Suprapubic skin (tissue), 4 donors: ENCODE data around the gene NKX6-1.

Experiments used
- CTCF ChIP-seq, 2 donors: fragments of 200-600 bp in 1 of 2; fragments of 450-650 bp in 1 of 2; sonication (generic) in 1 of 2; IDR thresholded peaks; one replicate each; pipeline ENCODE4 v1.5.1; 2016 to 2019; ENCODE audit warnings: antibody characterized with exemption in 2 of 2, mild to moderate bottlenecking in 1 of 2, moderate library complexity in 1 of 2
- EP300 ChIP-seq: sonication (generic); formaldehyde crosslinking; IDR thresholded peaks from one replicate; pipeline ENCODE4 v1.6.1; 2017; ENCODE audit warnings: antibody characterized with exemption
- POLR2A ChIP-seq, 2 donors: fragments of 450-650 bp; IDR thresholded peaks; one replicate each; pipeline ENCODE4 v1.6.1; 2017; ENCODE audit warnings: antibody characterized with exemption in 2 of 2, mild to moderate bottlenecking in 2 of 2, moderate library complexity in 2 of 2
- POLR2AphosphoS5 ChIP-seq, 3 donors: sonication (generic); formaldehyde crosslinking; IDR thresholded peaks; one replicate each; pipeline ENCODE4 v1.6.1; 2017; ENCODE audit warnings: antibody characterized with exemption in 3 of 3

GRCh38 chr4:84529169-84529751 is 30.2 kb upstream of the NKX6-1 start:
- TF ChIP-seq POLR2A (IDR thresholded peaks at IDR 0.05) = no peak
- TF ChIP-seq CTCF (IDR thresholded peaks at IDR 0.05) = peak in 1 of 2 donors; percentile 43
- TF ChIP-seq EP300 = no peak
- no peak for TF ChIP-seq POLR2AphosphoS5 (IDR thresholded peaks at IDR 0.05)
